Fibroblast of the conjunctiva (primary cell): Measurements from ENCODE around the gene ARHGAP12.
"Not testable (repeated sequence)": the region's sequence is repeated elsewhere in the genome, so short reads cannot be mapped to it uniquely, and the experiment has no call there.

Experiments used
- DNase-seq: peaks from one replicate; pipeline ENCODE4 v3.0.0-alpha.2; 2010; ENCODE audit warnings: low read depth

ARHGAP12 gene

GRCh38 chr10:31928549-31929260 lies at the start of gene ARHGAP12:
TSS of gene ARHGAP12 (minus strand) at chr10:31928831. CDS start at chr10:31908855, 19,976 bp downstream.
- DNase-seq = peak; percentile 54

GRCh38 chr10:31978156-31978483 lies 49.5 kb upstream of the ARHGAP12 start:
- no peak for DNase-seq

- peak; percentile 21 for DNase-seq
These were observed 49.0 kb upstream of the ARHGAP12 start for GRCh38 chr10:31977440-31978155.

- no peak for DNase-seq
These were observed 46.6 kb upstream of the ARHGAP12 start for GRCh38 chr10:31975157-31975765.

- no peak for DNase-seq
These were observed 45.9 kb upstream of the ARHGAP12 start for GRCh38 chr10:31974434-31975124.

- DNase-seq = no peak
These were observed 43.9 kb upstream of the ARHGAP12 start for GRCh38 chr10:31972519-31973041.

- not testable (repeated sequence) for DNase-seq
These were observed 41.2 kb upstream of the ARHGAP12 start for GRCh38 chr10:31969847-31970246.

- DNase-seq = no peak
These were observed 35.0 kb upstream of the ARHGAP12 start for GRCh38 chr10:31963589-31963980.

GRCh38 chr10:31962826-31963588 lies 34.4 kb upstream of the ARHGAP12 start:
- no peak for DNase-seq

- DNase-seq = peak; percentile 40
These were observed 32.8 kb upstream of the ARHGAP12 start for GRCh38 chr10:31961277-31962074.

- no peak for DNase-seq
These were observed 31.0 kb upstream of the ARHGAP12 start for GRCh38 chr10:31959461-31960173.

GRCh38 chr10:31958856-31959255 lies 30.2 kb upstream of the ARHGAP12 start:
- no peak for DNase-seq

GRCh38 chr10:31956200-31956946 lies 27.7 kb upstream of the ARHGAP12 start:
- no peak for DNase-seq

GRCh38 chr10:31954410-31955191 lies 26.0 kb upstream of the ARHGAP12 start:
- DNase-seq = no peak

GRCh38 chr10:31953480-31953879 lies 24.8 kb upstream of the ARHGAP12 start:
- no peak for DNase-seq

- DNase-seq = no peak
These were observed 24.4 kb upstream of the ARHGAP12 start for GRCh38 chr10:31953080-31953479.

- DNase-seq = no peak
These were observed 23.4 kb upstream of the ARHGAP12 start for GRCh38 chr10:31952066-31952465.

GRCh38 chr10:31949266-31949665 lies 20.6 kb upstream of the ARHGAP12 start:
- DNase-seq = no peak

- no peak for DNase-seq
These were observed 19.4 kb upstream of the ARHGAP12 start for GRCh38 chr10:31948021-31948420.
